IMR-90 (cell line): ENCODE measurements around the gene FHL2. TPM values are rescaled to one million over a fixed set of nuclear protein-coding genes. Genes with fewer than 3 reads are reported as not detected.

Experiments
- ATAC-seq: fragments of 200-7000 bp; cut with Tn5 transposase; 2 replicates; pipeline ENCODE4 v1.9.1; 2020; ENCODE audit warnings: low read depth, mild to moderate bottlenecking, moderate library complexity
- BruUV-seq: library from RNA; stranded (reverse); fragments of 400-500 nt; replicated peaks from 2 replicates; lab custom pipeline; 2021; lab: Mats Ljungman, UMichigan
- CTCF ChIA-PET: fragments of 300-600 bp; formaldehyde crosslinking; extraction: SDS; loops from one replicate; lab custom pipeline; 2021; ENCODE audit warnings: antibody characterized with exemption; lab: Yijun Ruan, JAX
- POLR2A ChIA-PET: fragments of 300-600 bp; sonication (Branson Sonifier 250); formaldehyde crosslinking; loops from one replicate; lab custom pipeline; 2022; ENCODE audit warnings: antibody characterized with exemption; ENCODE audit not compliant: unreplicated experiment; lab: Charles Lee
- DNase-seq: peaks from one replicate; pipeline ENCODE4 v3.0.0; 2013
- H2AFZ ChIP-seq: replicated peaks from 2 replicates; pipeline ENCODE3; 2013; ENCODE audit warnings: low read length, mild to moderate bottlenecking; ENCODE audit not compliant: poor library complexity
- H2AK5ac ChIP-seq: 2 replicates; pipeline ENCODE4 v1.6.1; 2013; ENCODE audit warnings: low read depth, low read length, inconsistent platforms
- H2AK9ac ChIP-seq: replicated peaks from 2 replicates; pipeline ENCODE3; 2013; ENCODE audit warnings: mild to moderate bottlenecking, low read depth, low read length, moderate library complexity; ENCODE audit not compliant: poor library complexity
- H2BK120ac ChIP-seq: 2 replicates; pipeline ENCODE4 v1.6.1; 2013; ENCODE audit warnings: low read depth, low read length, inconsistent platforms
- H2BK15ac ChIP-seq: 3 replicates; pipeline ENCODE4 v1.6.1; 2013; ENCODE audit warnings: low read depth, low read length, inconsistent platforms
- H2BK20ac ChIP-seq: 2 replicates; pipeline ENCODE4 v1.6.1; 2013; ENCODE audit warnings: low read depth, mild to moderate bottlenecking, inconsistent platforms, low read length, moderate library complexity
- H2BK5ac ChIP-seq: 2 replicates; pipeline ENCODE4 v1.6.1; 2013; ENCODE audit warnings: mild to moderate bottlenecking, low read depth, low read length, inconsistent platforms; ENCODE audit not compliant: poor library complexity, severe bottlenecking
- H3K14ac ChIP-seq: replicated peaks from 2 replicates; pipeline ENCODE4 v1.6.1; 2013; ENCODE audit warnings: low read depth, low read length, inconsistent platforms
- H3K18ac ChIP-seq: 2 replicates; pipeline ENCODE4 v1.6.1; 2013; ENCODE audit warnings: low read depth, low read length, control low read depth
- H3K23ac ChIP-seq: 2 replicates; pipeline ENCODE4 v1.6.1; 2013; ENCODE audit warnings: low read depth, low read length, inconsistent platforms
- H3K27ac ChIP-seq: 2 replicates; pipeline ENCODE4 v1.5.1; 2013; ENCODE audit warnings: mild to moderate bottlenecking, control low read depth, low read length; ENCODE audit not compliant: insufficient read depth
- H3K27me3 ChIP-seq: 2 replicates; pipeline ENCODE4 v1.6.1; 2013; ENCODE audit warnings: low read length; ENCODE audit not compliant: control insufficient read depth, insufficient read depth
- H3K36me3 ChIP-seq: 2 replicates; pipeline ENCODE4 v1.6.1; 2013; ENCODE audit warnings: low read length, mixed read lengths; ENCODE audit not compliant: control insufficient read depth, insufficient read depth
- H3K4ac ChIP-seq: 2 replicates; pipeline ENCODE4 v1.6.1; 2013; ENCODE audit warnings: low read depth, low read length, inconsistent platforms
- H3K4me1 ChIP-seq: 2 replicates; pipeline ENCODE4 v1.6.1; 2013; ENCODE audit warnings: low read length, mixed read lengths; ENCODE audit not compliant: control insufficient read depth, insufficient read depth
- H3K4me2 ChIP-seq: 2 replicates; pipeline ENCODE4 v1.6.1; 2013; ENCODE audit warnings: low read depth, mild to moderate bottlenecking, control low read depth, low read length, moderate library complexity
- H3K4me3 ChIP-seq: 2 replicates; pipeline ENCODE4 v1.5.1; 2013; ENCODE audit warnings: low read depth, mild to moderate bottlenecking, control low read depth, low read length, moderate library complexity; ENCODE audit not compliant: insufficient read depth
- H3K56ac ChIP-seq: 2 replicates; pipeline ENCODE4 v1.6.1; 2013; ENCODE audit warnings: low read length, inconsistent platforms; ENCODE audit not compliant: insufficient read depth; ENCODE audit errors: extremely low read depth
- H3K79me1 ChIP-seq, 2 experiments: 2 replicates each; pipeline ENCODE4 v1.6.1; 2013; ENCODE audit warnings: low read length in 2 of 2, inconsistent platforms in 1 of 2, low read depth in 1 of 2
- H3K9ac ChIP-seq: 2 replicates; pipeline ENCODE4 v1.6.1; 2013; ENCODE audit warnings: low read depth, low read length, control low read depth
- H3K9me1 ChIP-seq: 2 replicates; pipeline ENCODE4 v1.6.1; 2013; ENCODE audit warnings: low read length, inconsistent platforms; ENCODE audit not compliant: insufficient read depth
- H3K9me3 ChIP-seq: 2 replicates; pipeline ENCODE4 v1.6.1; 2013; ENCODE audit warnings: low read length; ENCODE audit not compliant: control insufficient read depth, insufficient read depth
- H4K20me1 ChIP-seq: 2 replicates; pipeline ENCODE4 v1.6.1; 2013; ENCODE audit warnings: low read length, inconsistent platforms; ENCODE audit not compliant: insufficient read depth
- H4K5ac ChIP-seq: 2 replicates; pipeline ENCODE4 v1.6.1; 2013; ENCODE audit warnings: mild to moderate bottlenecking, low read depth, low read length, control low read depth
- H4K8ac ChIP-seq, 2 experiments: 2 replicates each; pipeline ENCODE4 v1.6.1; 2013; ENCODE audit warnings: low read depth in 2 of 2, low read length in 2 of 2, control low read depth in 1 of 2, inconsistent platforms in 1 of 2
- H4K91ac ChIP-seq: 2 replicates; pipeline ENCODE4 v1.6.1; 2013; ENCODE audit warnings: low read depth, low read length, inconsistent platforms; ENCODE audit not compliant: insufficient read depth
- CEBPB ChIP-seq: IDR thresholded peaks from 2 replicates; pipeline ENCODE4 v1.6.1; 2012; ENCODE audit warnings: low read depth, low read length, improper control_type of control experiment
- CHD1 ChIP-seq: IDR thresholded peaks from 2 replicates; pipeline ENCODE4 v1.6.1; 2012; ENCODE audit warnings: low read depth, low read length, improper control_type of control experiment
- ELK1 ChIP-seq: fragments of 150-350 bp; IDR thresholded peaks from 2 replicates; pipeline ENCODE4 v1.6.1; 2016; ENCODE audit warnings: low read depth, mild to moderate bottlenecking, low read length, moderate library complexity, borderline replicate concordance
- FOS ChIP-seq: fragments of 150-350 bp; IDR thresholded peaks from 2 replicates; pipeline ENCODE4 v1.6.1; 2016; ENCODE audit warnings: low read depth, low read length
- MAFK ChIP-seq: IDR thresholded peaks from 2 replicates; pipeline ENCODE4 v1.6.1; 2012; ENCODE audit warnings: low read depth, low read length, improper control_type of control experiment
- MAZ ChIP-seq: IDR thresholded peaks from 2 replicates; pipeline ENCODE4 v1.6.1; 2012; ENCODE audit warnings: low read depth, mild to moderate bottlenecking, low read length, improper control_type of control experiment, moderate library complexity, borderline replicate concordance
- MXI1 ChIP-seq: IDR thresholded peaks from 2 replicates; pipeline ENCODE4 v1.6.1; 2012; ENCODE audit warnings: low read depth, mild to moderate bottlenecking, low read length, moderate library complexity, borderline replicate concordance
- NFE2L2 ChIP-seq: fragments of 150-350 bp; IDR thresholded peaks from 2 replicates; pipeline ENCODE4 v1.6.1; 2016; ENCODE audit warnings: low read depth, mild to moderate bottlenecking, low read length
- POLR2A ChIP-seq: IDR thresholded peaks from 2 replicates; pipeline ENCODE4 v1.6.1; 2012; ENCODE audit warnings: mild to moderate bottlenecking, low read depth, low read length
- RAD21 ChIP-seq: IDR thresholded peaks from 2 replicates; pipeline ENCODE4 v1.6.1; 2012; ENCODE audit warnings: low read length, improper control_type of control experiment
- RCOR1 ChIP-seq: IDR thresholded peaks from 2 replicates; pipeline ENCODE4 v1.6.1; 2012; ENCODE audit warnings: mild to moderate bottlenecking, low read length, improper control_type of control experiment; ENCODE audit not compliant: insufficient replicate concordance
- RFX5 ChIP-seq: IDR thresholded peaks from 2 replicates; pipeline ENCODE4 v1.8.0; 2012; ENCODE audit warnings: low read depth, mild to moderate bottlenecking, low read length, moderate library complexity
- SMC3 ChIP-seq: fragments of 150-350 bp; IDR thresholded peaks from 2 replicates; pipeline ENCODE4 v1.6.1; 2016; ENCODE audit warnings: low read depth, mild to moderate bottlenecking, antibody characterized with exemption, low read length, moderate library complexity
- WGBS, 2 experiments: methylation state at CpG; one replicate each; pipeline versions ENCODE4 v1.1.5 to v1.1.7; 2013; ENCODE audit warnings: missing lambda C conversion rate in 2 of 2; ENCODE audit not compliant: insufficient read length in 1 of 2; ENCODE audit errors: extremely low coverage in 2 of 2; 5-methylcytosine and 5-hydroxymethylcytosine counted together
- dilution Hi-C: fragments of 300-500 bp; cut with HindIII; formaldehyde crosslinking; loops from one replicate; pipeline ENCODE4 v1.14.3; 2018; ENCODE audit warnings: low sequenced_read_pairs; ENCODE audit not compliant: unreplicated experiment
- in situ Hi-C: fragments of 300-500 bp; cut with MboI; formaldehyde crosslinking; loops from 3 replicates; pipeline ENCODE4 v1.14.3; 2019; ENCODE audit warnings: low sequenced_read_pairs, inconsistent platforms, mixed read lengths
- intact Hi-C: fragments of 100-400 bp; cut with micrococcal nuclease; formaldehyde crosslinking; loops from 2 replicates; pipeline ENCODE4 v1.10.0; 2022
- polyA plus RNA-seq, 3 experiments: library from polyadenylated mRNA; depleted of rRNA; stranded (reverse); fragments of >200 nt; gene quantifications; 2 replicates each; pipeline ENCODE4 v1.2.3, GENCODE V29; 2012; ENCODE audit warnings: low replicate concordance in 1 of 3
- total RNA-seq: library from RNA; depleted of rRNA; stranded (reverse); fragments of >200 nt; gene quantifications from 2 replicates; pipeline ENCODE4 v1.2.3, GENCODE V29; 2012
- TF ChIP-seq, protein P1 (sequence below): conservative IDR thresholded peaks from 2 replicates; pipeline ENCODE4 v1.5.1; 2012; ENCODE audit warnings: mild to moderate bottlenecking, low read depth, low read length, improper control_type of control experiment

The FHL2 gene
- total and polyA plus RNA-seq, 2 of the 4 experiments (the other 2 are of a cell fraction) = 464 to 550 TPM

DNA sequence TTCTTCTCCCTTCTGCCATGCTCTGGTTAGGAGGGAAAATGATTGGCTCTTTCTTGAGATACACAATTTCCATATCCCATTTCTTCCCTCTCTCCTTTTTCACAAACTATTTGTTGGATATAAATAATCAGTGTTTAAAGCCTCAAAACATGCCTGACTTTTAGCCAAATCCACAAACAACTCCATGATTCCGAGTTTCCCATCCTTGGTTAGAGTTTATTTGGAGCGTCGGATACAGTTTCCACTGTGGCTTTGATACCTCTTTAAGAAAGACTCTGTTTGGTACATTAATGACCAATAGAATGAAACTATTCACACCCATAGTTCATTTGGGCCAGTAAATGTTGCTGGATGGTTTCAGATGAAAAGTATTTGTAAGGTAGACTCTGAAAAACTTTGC lies 5.9 kb upstream of the FHL2 start:
- intact Hi-C loops = no loop called here

More for the DNA sequence above, 5.9 kb upstream of the FHL2 start:
- POLR2A ChIA-PET = interaction anchor here (0.9 kb wide), 1 partner anchor 28 kb away, joined by 3 read pairs; no protein-coding TSS in a partner anchor
- peak overlapping the region; percentile 54 for H3K56ac ChIP-seq
- H2BK20ac ChIP-seq = peak overlapping the region; percentile 98
- H4K91ac ChIP-seq = peak overlapping the region; percentile 87
- H2AFZ ChIP-seq = no peak overlapping the region
- no peak overlapping the region for H2AK9ac ChIP-seq
- CTCF ChIA-PET = interaction anchor here (0.8 to 1.2 kb wide), 6 partner anchors 9 to 113 kb away, joined by 3 to 5 read pairs (median 3); no protein-coding TSS in a partner anchor
- no peaks in the 10 kb centered on the region for H3K36me3 ChIP-seq
- peak overlapping the region; percentile 96 for H2BK120ac ChIP-seq
- H2BK5ac ChIP-seq = peak overlapping the region; percentile 98
- in situ Hi-C loops (no loop called here), dilution Hi-C loops (no loop called here)
- H3K4me3 ChIP-seq = no peak overlapping the region
- H2BK15ac ChIP-seq = peak overlapping the region; percentile 89
- H3K4me2 ChIP-seq = peak overlapping the region; percentile 16; the same call in 1 of the 2 replicates
- peaks cover 9% of the 10 kb centered on the region; the same call in 1 of the 2 replicates for H3K9me1 ChIP-seq
- H3K27ac ChIP-seq = peak overlapping the region; percentile 75
- no peaks in the 10 kb centered on the region for H3K9me3 ChIP-seq
- no CpG with 5 or more reads among the region's 3 CpGs for WGBS, 2 experiments
- ATAC-seq (no peak), DNase-seq (no peak)
- no peaks in the 10 kb centered on the region for H3K27me3 ChIP-seq
- TF ChIP-seq ELK1 (no peak), FOS (no peak), CHD1 (no peak), POLR2A (no peak), RAD21 (no peak), CEBPB (no peak), MXI1 (no peak), RFX5 (no peak), MAZ (no peak), NFE2L2 (no peak), RCOR1 (no peak), SMC3 (no peak), MAFK (no peak)
- TF ChIP-seq, protein P1, sequence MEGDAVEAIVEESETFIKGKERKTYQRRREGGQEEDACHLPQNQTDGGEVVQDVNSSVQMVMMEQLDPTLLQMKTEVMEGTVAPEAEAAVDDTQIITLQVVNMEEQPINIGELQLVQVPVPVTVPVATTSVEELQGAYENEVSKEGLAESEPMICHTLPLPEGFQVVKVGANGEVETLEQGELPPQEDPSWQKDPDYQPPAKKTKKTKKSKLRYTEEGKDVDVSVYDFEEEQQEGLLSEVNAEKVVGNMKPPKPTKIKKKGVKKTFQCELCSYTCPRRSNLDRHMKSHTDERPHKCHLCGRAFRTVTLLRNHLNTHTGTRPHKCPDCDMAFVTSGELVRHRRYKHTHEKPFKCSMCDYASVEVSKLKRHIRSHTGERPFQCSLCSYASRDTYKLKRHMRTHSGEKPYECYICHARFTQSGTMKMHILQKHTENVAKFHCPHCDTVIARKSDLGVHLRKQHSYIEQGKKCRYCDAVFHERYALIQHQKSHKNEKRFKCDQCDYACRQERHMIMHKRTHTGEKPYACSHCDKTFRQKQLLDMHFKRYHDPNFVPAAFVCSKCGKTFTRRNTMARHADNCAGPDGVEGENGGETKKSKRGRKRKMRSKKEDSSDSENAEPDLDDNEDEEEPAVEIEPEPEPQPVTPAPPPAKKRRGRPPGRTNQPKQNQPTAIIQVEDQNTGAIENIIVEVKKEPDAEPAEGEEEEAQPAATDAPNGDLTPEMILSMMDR = no peak
- peak overlapping the region; percentile 84 for H2AK5ac ChIP-seq
- H3K4me1 ChIP-seq = peaks cover 21% of the 10 kb centered on the region
- peak overlapping the region; percentile 89 for H4K5ac ChIP-seq
- H3K23ac ChIP-seq = peak overlapping the region; percentile 93
- no peaks in the 10 kb centered on the region for H4K20me1 ChIP-seq
- peak overlapping the region; percentile 53 for H3K14ac ChIP-seq
- no TSS peak for BruUV-seq
- peak overlapping the region; percentile 88 for H3K18ac ChIP-seq
- H3K4ac ChIP-seq = peak overlapping the region; percentile 99
- H3K9ac ChIP-seq = peak overlapping the region; percentile 25; the same call in 1 of the 2 replicates
- peaks cover 6 to 10% of the 10 kb centered on the region in 2 experiments for H3K79me1 ChIP-seq
- peak overlapping the region; percentile 61 to 89 for H4K8ac ChIP-seq
